ENCODE measurements around the gene MRM2.

Gene MRM2

GRCh38 chr7:2254429-2255144, 12.6 kb upstream of the MRM2 start (continued):
- TF ChIP-seq BACH2 (CRISPR knock-in tag; IDR thresholded peaks at IDR 0.05; ENCODE audit: borderline replicate concordance) = no peak
- TF ChIP-seq PATZ1 (CRISPR knock-in tag; IDR thresholded peaks at IDR 0.05; ENCODE audit: borderline replicate concordance) = no peak

GRCh38 chr7:2253525-2254244, 11.7 kb upstream of the MRM2 start:
- TF ChIP-seq CREB5 (CRISPR knock-in tag; IDR thresholded peaks at IDR 0.05; ENCODE audit: low read depth) (no peak), GLIS3 (CRISPR knock-in tag; IDR thresholded peaks at IDR 0.05) (no peak)
- ATAC-seq = no peak

GRCh38 chr7:2253021-2253420, 11.0 kb upstream of the MRM2 start:
- TF ChIP-seq ZFP3 (CRISPR knock-in tag; IDR thresholded peaks at IDR 0.05) (no peak), CREB5 (CRISPR knock-in tag; IDR thresholded peaks at IDR 0.05; ENCODE audit: low read depth) (no peak), POU6F1 (CRISPR knock-in tag; IDR thresholded peaks at IDR 0.05; ENCODE audit: borderline replicate concordance, low read depth) (no peak), PATZ1 (CRISPR knock-in tag; IDR thresholded peaks at IDR 0.05; ENCODE audit: borderline replicate concordance) (no peak), ZFP30 (CRISPR knock-in tag; IDR thresholded peaks at IDR 0.05) (no peak), TCF4 (CRISPR knock-in tag; IDR thresholded peaks at IDR 0.05; ENCODE audit: borderline replicate concordance) (no peak), CSRNP3 (CRISPR knock-in tag; IDR thresholded peaks at IDR 0.05) (no peak), RARB (CRISPR knock-in tag; IDR thresholded peaks at IDR 0.05) (no peak), BACH2 (CRISPR knock-in tag; IDR thresholded peaks at IDR 0.05; ENCODE audit: borderline replicate concordance) (no peak), ARNTL (CRISPR knock-in tag; IDR thresholded peaks at IDR 0.05; ENCODE audit: borderline replicate concordance, low read depth) (no peak), SNAI2 (CRISPR knock-in tag; IDR thresholded peaks at IDR 0.05) (no peak), TOX (CRISPR knock-in tag; IDR thresholded peaks at IDR 0.05; ENCODE audit: borderline replicate concordance) (no peak), ZNF70 (CRISPR knock-in tag; IDR thresholded peaks at IDR 0.05) (no peak), ESRRG (CRISPR knock-in tag; IDR thresholded peaks at IDR 0.05) (no peak), CSDC2 (CRISPR knock-in tag; IDR thresholded peaks at IDR 0.05) (no peak), OSR1 (CRISPR knock-in tag; IDR thresholded peaks at IDR 0.05) (no peak), GLIS3 (CRISPR knock-in tag; IDR thresholded peaks at IDR 0.05) (no peak), PPARA (CRISPR knock-in tag; IDR thresholded peaks at IDR 0.05; ENCODE audit: borderline replicate concordance) (no peak), TSHZ2 (CRISPR knock-in tag; IDR thresholded peaks at IDR 0.05) (no peak)

More at GRCh38 chr7:2253021-2253420, 11.0 kb upstream of the MRM2 start:
- no peak for ATAC-seq
